ENCODE data around the gene KRT86.
A peak's percentile ranks its signal among the peaks of the same experiment; 100 is the strongest.
"Not testable (repeated sequence)": the region's sequence is repeated elsewhere in the genome, so short reads cannot be mapped to it uniquely, and the experiment has no call there.

Gene KRT86

DNA sequence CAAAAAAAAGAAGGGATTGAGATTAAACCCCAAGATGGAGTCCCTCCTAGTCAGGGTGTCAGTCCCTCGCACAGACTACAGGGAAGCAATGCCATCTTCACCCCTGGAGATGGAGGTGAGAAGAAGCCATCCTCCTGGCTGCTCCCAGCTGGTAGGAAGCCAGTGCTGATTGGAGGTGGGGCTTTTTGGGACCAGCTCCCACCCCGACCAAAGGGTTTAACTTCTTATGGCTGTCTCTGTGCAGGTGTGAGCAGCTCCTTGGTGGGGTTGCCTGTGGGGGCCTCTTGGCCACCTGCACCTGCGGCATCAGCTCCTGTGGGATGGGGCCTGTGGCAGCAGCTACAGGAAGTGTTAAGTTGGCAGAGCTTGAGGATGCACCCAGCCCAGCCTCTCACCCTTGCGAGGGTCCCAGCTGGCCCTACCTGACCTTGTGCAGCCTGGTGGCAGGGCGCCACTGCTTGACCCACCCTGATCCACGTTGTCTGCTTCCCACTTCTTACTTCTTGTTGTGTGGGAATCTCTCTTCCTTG lies 3.8 kb upstream of the KRT86 start:
- DNase-seq (ENCODE audit: low spot score), result no peak

- no peak for DNase-seq (ENCODE audit: low spot score)
These were observed 3.3 kb upstream of the KRT86 start for GRCh38 chr12:52271158-52271557.

- no peak for DNase-seq (ENCODE audit: low spot score)
These were observed 1.2 kb downstream of the KRT86 start for GRCh38 chr12:52275686-52276085.

DNA sequence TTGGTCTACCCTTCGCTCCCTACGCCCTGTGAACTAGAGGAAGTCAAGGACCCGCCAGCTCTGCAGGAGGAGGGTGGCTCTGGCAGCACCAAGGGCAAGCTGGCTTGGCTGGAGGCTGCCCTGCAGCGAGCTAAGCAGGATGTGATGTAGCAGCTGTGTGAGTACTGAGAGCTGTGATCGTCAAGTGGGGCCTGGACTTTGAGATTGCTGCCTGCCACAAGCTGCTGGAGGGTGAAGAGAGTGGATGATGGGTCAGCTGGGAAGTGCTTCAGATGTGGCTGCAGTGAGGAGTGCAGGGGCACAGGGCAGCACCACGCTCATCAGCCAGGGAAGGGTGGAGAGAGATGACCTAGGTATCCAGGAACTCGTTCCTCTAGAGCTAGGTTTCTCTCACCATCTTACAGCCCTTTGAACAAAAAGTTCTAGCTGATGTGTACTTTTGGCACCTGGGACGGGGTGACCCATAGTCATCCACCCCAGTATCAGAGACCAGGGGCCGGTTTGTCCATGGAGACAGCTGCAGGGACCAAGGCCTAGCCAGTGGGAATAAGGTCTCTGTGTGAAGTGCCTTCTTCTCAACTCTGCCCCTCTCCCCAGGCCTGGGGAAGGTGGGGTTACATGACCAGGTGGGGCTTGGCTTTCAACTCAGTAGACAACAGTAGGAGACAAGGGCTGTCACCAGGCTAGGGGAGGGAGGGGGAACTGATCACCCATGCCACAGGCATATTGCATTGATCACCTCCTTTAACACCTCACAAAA lies 3.2 kb downstream of the KRT86 start:
- DNase-seq (ENCODE audit: low spot score), result no peak

- DNase-seq (ENCODE audit: low spot score), result peak; percentile 86
These were observed 4.4 kb downstream of the KRT86 start for GRCh38 chr12:52278575-52279421.

DNA sequence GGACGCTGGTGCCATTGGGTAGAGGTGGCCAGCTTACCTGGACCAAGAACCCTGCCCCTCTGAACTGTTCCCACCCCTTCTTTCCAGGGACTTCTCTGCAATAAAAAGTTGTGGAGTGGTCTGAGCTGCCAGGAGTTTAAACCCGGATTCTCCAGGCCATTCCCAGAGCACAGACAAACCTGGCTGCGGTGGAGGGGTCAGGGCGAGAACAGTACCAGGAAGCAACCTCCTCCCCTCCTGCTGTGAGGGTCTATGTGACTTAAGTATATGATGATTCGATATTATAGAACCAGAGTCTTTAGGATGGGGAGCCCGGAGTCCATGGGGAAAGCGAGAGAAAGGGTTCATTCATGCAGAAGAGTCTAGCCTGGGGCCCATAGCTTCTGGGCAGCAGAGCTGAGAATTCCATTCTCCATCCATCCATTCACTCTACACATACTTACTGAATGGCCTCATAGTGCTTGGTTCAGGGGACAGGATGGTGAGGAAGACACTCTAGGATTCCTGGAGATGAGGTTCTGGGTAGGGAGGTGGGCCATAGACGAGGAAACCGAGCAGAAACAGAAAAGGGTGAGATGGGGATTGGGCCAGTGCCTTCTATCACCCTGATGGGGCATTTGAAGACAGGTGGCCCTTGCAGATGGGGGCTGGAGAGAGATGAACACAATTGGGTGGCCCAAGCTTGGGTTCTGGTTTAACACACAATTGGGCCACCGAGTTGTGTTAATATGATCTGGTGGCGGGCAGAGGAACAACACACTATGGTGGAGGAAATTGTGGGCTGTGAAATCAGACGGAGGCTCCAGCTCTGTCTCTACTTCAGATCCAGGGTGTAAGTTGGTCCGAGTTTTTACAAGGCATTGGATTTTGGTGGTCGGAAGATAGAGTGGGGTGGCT lies 5.2 kb downstream of the KRT86 start:
- DNase-seq (ENCODE audit: low spot score), result no peak

DNA sequence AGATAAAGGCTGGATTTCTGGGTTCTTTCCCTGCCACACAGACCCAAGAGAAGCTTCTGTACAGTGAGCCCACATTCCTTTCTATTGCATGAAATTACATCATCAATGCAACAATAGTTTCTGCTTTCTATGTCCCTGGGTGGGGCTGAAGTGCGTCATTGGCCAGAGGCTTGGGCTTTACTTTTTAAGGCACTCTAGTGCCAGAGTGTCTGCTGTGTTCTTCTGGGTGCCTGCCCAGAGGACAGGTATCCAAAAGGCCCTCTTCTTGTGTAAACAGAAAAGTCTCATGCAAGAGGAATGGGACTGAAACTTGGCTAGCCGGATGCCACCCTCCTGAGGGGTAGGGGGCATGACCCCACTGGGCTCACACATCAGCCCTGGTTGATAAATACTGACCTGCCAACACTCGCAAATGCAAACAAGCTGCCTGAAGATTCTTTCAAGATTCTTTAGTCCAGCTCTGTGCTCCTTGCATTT lies 5.9 kb downstream of the KRT86 start:
- peak; percentile 86 for DNase-seq (ENCODE audit: low spot score)

- peak; percentile 95 for DNase-seq (ENCODE audit: low spot score)
These were observed 6.5 kb downstream of the KRT86 start for GRCh38 chr12:52280796-52281560.

GRCh38 chr12:52284562-52285171 lies 10.2 kb downstream of the KRT86 start:
- no peak for DNase-seq (ENCODE audit: low spot score)

DNA sequence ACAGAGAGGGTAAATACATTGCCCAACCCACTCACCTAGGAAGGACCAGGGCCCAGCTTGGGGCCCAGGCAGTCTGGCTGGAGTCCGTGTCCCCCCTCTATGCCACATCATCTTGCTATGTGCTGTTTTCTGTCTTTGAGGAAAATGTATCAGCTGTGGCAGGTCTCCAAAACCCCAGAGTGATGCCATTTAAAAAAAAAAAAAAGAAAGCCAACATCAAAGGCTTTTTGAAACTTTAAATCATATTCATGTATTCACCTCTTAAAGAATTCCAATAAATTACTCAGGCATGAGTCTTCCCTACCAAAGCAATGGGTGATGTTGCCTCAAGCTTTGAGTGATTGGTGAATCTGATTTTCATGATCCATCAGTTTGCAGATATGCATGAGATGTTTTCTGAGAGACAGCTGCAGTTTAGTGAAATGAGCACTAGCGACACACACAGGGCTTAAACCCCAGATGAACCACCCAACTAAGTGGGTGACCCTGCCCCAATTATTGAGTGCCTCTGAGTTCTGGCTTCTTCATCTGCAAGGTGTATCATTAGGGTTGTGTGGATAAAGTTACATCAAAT lies 10.8 kb downstream of the KRT86 start:
- DNase-seq (ENCODE audit: low spot score), result peak; percentile 46

DNA sequence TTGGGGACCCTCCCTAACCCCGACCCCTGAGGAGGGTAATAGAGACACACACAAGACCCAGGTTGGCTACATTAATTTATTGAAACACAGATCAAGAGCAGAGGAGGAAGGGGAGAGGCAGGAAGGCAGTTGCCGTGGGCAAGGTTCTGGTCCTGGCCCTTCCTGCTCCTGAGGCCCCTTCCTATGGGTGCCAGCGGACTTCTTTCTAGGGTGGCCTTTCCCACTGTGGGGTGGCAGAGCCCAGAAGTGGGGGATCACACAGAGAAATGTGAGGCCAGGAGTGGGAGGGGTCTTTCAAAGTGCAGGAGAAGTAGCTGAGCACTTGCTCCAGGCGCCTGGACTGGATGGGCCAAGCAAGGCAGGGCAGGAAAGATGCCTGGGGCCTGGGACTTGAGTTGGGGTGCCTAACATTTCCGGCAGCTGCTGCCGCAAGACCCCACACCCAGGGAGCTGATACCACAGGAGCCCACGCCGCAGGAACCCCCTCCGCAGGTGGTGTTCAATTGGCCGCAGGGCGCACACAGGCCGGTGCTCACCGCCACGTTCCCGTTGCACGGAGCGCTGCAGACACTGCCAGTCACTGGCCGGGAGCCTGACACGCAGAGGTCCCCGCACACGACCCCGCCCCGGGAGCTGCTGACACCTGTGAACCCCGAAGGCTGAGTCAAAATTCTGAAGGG lies 11.5 kb downstream of the KRT86 start:
- no peak for DNase-seq (ENCODE audit: low spot score)

GRCh38 chr12:52286857-52287785 lies 12.7 kb downstream of the KRT86 start:
- DNase-seq (ENCODE audit: low spot score), result not testable (repeated sequence)

GRCh38 chr12:52287816-52288805 lies 13.7 kb downstream of the KRT86 start:
- not testable (repeated sequence) for DNase-seq (ENCODE audit: low spot score)

- DNase-seq (ENCODE audit: low spot score), result not testable (repeated sequence)
These were observed 16.2 kb downstream of the KRT86 start for GRCh38 chr12:52290483-52291134.

DNA sequence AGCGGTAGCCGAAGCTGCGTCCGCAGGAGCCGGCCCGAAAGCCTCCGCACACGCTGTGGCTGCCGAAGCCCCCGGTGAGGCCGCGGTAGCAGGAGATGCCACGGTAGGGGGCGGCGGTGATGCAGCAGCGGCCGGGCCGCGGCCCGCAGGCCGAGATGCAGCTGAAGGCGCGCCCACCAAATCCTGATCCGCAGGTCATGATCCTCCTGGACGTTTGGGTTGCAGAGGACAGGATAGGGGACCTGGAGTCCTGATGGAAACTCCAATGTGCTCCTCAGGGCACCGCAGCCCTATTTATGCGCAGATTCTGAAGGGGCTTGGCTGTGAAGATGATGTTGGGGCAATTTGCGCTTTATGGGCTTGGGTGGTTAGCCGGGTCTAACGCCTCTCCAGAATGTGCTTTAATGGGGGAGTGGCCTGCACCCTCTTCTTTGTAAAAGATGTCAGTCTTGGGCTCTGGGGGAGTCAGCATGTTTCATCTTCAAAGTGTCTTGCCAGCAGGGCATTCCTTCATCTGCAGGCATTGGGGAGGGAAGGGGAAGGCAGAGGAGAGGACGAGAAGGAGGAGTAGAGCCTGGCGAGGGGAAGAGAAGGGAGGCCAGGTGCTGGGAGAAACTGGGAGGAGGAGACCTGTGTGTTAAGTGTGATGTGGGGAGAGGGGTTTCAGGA lies 17.0 kb downstream of the KRT86 start, which contains the start of gene KRT81:
TSS of gene KRT81 (minus strand) at position 268 of the 669 bp plus-strand sequence. CDS start at position 199, 69 bp downstream.
- no peak for DNase-seq (ENCODE audit: low spot score)

GRCh38 chr12:52293926-52294325 lies 19.5 kb downstream of the KRT86 start:
- DNase-seq (ENCODE audit: low spot score), result no peak

Measured in AG08395 (cell line).